Uterus (tissue), 2 donors: Measurements from ENCODE around the gene HDHD2.

Experiments
- CTCF ChIP-seq, 4 experiments: fragments of 200-600 bp in 2 of 4; fragments of 450-650 bp in 2 of 4; sonication (generic) in 2 of 4; IDR thresholded peaks; one replicate each; pipeline ENCODE4 v1.5.1; 2016 to 2019; ENCODE audit warnings: antibody characterized with exemption in 4 of 4, mild to moderate bottlenecking in 2 of 4, moderate library complexity in 1 of 4
- POLR2A ChIP-seq, 2 donors: fragments of 450-650 bp; IDR thresholded peaks; one replicate each; pipeline ENCODE4 v1.6.1; 2016; ENCODE audit warnings: antibody characterized with exemption in 2 of 2, mild to moderate bottlenecking in 1 of 2, moderate library complexity in 1 of 2

- TF ChIP-seq CTCF (IDR thresholded peaks at IDR 0.05) (no peak), POLR2A (IDR thresholded peaks at IDR 0.05) (no peak)
Measured at GRCh38 chr18:47151439-47151838, 1.1 kb upstream of the HDHD2 start.
